ENCODE data around the gene SPATA45.
A peak's percentile ranks its signal among the peaks of the same experiment; 100 is the strongest.

Gene SPATA45

DNA sequence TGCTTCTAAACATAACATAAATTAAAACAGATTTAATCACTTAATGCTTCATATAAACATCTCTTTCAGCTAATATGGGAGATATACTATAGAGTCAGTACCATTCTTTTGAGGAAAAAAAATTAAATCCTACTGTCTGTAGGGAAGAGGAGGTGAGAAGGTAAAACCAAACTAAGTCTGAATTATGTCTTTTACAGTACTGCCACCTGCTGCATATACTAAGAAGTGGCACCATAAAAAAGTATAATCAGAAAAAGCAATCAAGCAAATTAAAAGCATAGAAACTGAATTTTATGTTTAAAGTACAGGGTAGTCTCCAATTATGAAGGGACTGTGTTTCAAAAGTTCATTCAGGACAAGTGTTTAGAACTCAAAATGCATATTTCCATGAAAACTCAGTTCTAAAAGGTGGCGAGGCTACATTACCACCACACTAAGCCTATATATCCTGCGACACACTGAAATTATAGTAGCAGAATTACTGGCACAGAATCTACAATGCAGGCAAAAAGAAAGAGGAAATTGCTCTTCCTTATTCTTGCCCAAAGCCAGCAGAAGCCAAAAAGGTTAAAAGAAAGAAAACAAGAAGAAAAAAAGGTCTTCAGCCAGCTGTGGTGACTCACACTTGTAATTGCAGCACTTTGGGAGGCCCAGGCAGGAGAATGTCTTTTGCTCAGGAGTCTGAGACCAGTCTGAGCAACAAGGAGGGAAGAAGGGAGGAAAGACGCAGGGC lies 64.9 kb downstream of the SPATA45 start:
- H3K4me3 ChIP-seq (ENCODE audit: low read depth, low read length, poor library complexity, severe bottlenecking) = no peak overlapping the region
- H3K4me2 ChIP-seq (ENCODE audit: low read length) = no peak overlapping the region
- H3K27ac ChIP-seq (ENCODE audit: low read depth, low read length, poor library complexity, severe bottlenecking) = no peak overlapping the region
- H3K9ac ChIP-seq (ENCODE audit: low read length) = no peak overlapping the region
- H3F3A ChIP-seq (ENCODE audit: insufficient read depth, low read length) = no peaks in the 10 kb centered on the region
- H3K9me3 ChIP-seq (ENCODE audit: low read length) = no peaks in the 10 kb centered on the region
- H3K9me2 ChIP-seq (ENCODE audit: low read depth, low read length) = no peaks in the 10 kb centered on the region
- H3K36me3 ChIP-seq (ENCODE audit: insufficient read depth, low read length) = peaks cover 67% of the 10 kb centered on the region
- TF ChIP-seq, protein P1, sequence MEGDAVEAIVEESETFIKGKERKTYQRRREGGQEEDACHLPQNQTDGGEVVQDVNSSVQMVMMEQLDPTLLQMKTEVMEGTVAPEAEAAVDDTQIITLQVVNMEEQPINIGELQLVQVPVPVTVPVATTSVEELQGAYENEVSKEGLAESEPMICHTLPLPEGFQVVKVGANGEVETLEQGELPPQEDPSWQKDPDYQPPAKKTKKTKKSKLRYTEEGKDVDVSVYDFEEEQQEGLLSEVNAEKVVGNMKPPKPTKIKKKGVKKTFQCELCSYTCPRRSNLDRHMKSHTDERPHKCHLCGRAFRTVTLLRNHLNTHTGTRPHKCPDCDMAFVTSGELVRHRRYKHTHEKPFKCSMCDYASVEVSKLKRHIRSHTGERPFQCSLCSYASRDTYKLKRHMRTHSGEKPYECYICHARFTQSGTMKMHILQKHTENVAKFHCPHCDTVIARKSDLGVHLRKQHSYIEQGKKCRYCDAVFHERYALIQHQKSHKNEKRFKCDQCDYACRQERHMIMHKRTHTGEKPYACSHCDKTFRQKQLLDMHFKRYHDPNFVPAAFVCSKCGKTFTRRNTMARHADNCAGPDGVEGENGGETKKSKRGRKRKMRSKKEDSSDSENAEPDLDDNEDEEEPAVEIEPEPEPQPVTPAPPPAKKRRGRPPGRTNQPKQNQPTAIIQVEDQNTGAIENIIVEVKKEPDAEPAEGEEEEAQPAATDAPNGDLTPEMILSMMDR (IDR thresholded peaks at IDR 0.05; ENCODE audit: low read length) = peak; percentile 73
- no peak for TF ChIP-seq EZH2 (IDR thresholded peaks at IDR 0.05; ENCODE audit: borderline replicate concordance, low read length)
- H2AFZ ChIP-seq (ENCODE audit: low read length) = no peak overlapping the region
- no peaks in the 10 kb centered on the region for H4K20me1 ChIP-seq (ENCODE audit: insufficient read depth, low read length)
- no peaks in the 10 kb centered on the region for H3K79me2 ChIP-seq (ENCODE audit: insufficient read depth, low read length)
- no peaks in the 10 kb centered on the region for H3K27me3 ChIP-seq (ENCODE audit: insufficient read depth, low read length)
- no peaks in the 10 kb centered on the region for H3K4me1 ChIP-seq (ENCODE audit: insufficient read depth, low read length, severe bottlenecking)

DNA sequence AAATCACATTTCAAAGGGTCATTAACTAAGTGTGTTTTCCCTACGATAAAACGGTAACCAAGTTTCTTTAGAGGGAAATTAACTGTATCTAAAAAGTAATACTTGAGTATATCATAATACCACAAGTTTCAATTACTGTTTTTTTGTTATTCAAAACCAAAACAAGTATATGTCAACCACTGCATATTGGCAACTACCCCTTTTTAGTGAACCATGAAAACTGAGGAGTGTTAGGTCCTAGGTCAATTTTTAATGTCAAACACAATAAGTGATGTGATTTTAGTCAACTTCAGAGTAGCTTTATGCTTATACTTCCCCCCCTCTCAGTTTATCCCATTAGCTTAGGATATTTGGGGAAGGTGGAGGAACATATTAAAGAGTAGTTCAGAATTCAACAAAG lies 66.2 kb downstream of the SPATA45 start:
- no peak for TF ChIP-seq EZH2 (IDR thresholded peaks at IDR 0.05; ENCODE audit: borderline replicate concordance, low read length)
- TF ChIP-seq, protein P1 (IDR thresholded peaks at IDR 0.05; ENCODE audit: low read length) = no peak
- no peaks in the 10 kb centered on the region for H3F3A ChIP-seq (ENCODE audit: insufficient read depth, low read length)
- H2AFZ ChIP-seq (ENCODE audit: low read length) = no peak overlapping the region
- no peaks in the 10 kb centered on the region for H3K4me1 ChIP-seq (ENCODE audit: insufficient read depth, low read length, severe bottlenecking)
- no peaks in the 10 kb centered on the region for H4K20me1 ChIP-seq (ENCODE audit: insufficient read depth, low read length)
- H3K27me3 ChIP-seq (ENCODE audit: insufficient read depth, low read length) = no peaks in the 10 kb centered on the region
- peaks cover 55% of the 10 kb centered on the region for H3K36me3 ChIP-seq (ENCODE audit: insufficient read depth, low read length)
- no peaks in the 10 kb centered on the region for H3K9me2 ChIP-seq (ENCODE audit: low read depth, low read length)
- no peak overlapping the region for H3K4me2 ChIP-seq (ENCODE audit: low read length)
- no peak overlapping the region for H3K27ac ChIP-seq (ENCODE audit: low read depth, low read length, poor library complexity, severe bottlenecking)
- no peak overlapping the region for H3K4me3 ChIP-seq (ENCODE audit: low read depth, low read length, poor library complexity, severe bottlenecking)
- no peaks in the 10 kb centered on the region for H3K79me2 ChIP-seq (ENCODE audit: insufficient read depth, low read length)
- H3K9me3 ChIP-seq (ENCODE audit: low read length) = no peaks in the 10 kb centered on the region
- no peak overlapping the region for H3K9ac ChIP-seq (ENCODE audit: low read length)

DNA sequence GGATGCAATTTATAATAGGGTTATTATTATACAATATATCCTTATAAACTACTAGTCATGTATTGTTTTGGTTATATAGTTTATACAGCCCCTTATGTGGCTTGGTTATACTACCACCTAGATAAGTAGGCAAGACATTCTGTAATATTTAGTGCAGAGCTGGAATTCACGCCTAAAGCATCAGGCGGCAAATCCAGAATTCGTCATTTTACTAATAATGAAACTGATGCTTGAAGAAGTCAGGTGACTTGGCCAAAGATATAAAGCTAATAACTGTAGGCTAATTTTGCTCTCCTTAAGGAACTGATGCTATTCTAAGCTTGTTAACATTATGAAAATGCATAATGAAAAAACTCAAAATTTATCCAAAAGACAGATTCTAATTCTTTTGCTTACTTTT lies 66.7 kb downstream of the SPATA45 start:
- Histone ChIP-seq H3K4me3 (ENCODE audit: low read depth, low read length, poor library complexity, severe bottlenecking) (no peak overlapping the region), H3K36me3 (ENCODE audit: insufficient read depth, low read length) (peaks cover 53% of the 10 kb centered on the region)
- no peak for TF ChIP-seq EZH2 (IDR thresholded peaks at IDR 0.05; ENCODE audit: borderline replicate concordance, low read length)
- TF ChIP-seq, protein P1 (IDR thresholded peaks at IDR 0.05; ENCODE audit: low read length) = no peak

More for the DNA sequence above, 66.7 kb downstream of the SPATA45 start:
- no peak overlapping the region for H3K9ac ChIP-seq (ENCODE audit: low read length)
- H2AFZ ChIP-seq (ENCODE audit: low read length) = no peak overlapping the region
- H3K27me3 ChIP-seq (ENCODE audit: insufficient read depth, low read length) = no peaks in the 10 kb centered on the region
- H3K9me3 ChIP-seq (ENCODE audit: low read length) = no peaks in the 10 kb centered on the region
- H3K4me1 ChIP-seq (ENCODE audit: insufficient read depth, low read length, severe bottlenecking) = no peaks in the 10 kb centered on the region
- H3F3A ChIP-seq (ENCODE audit: insufficient read depth, low read length) = no peaks in the 10 kb centered on the region
- H3K4me2 ChIP-seq (ENCODE audit: low read length) = no peak overlapping the region
- no peak overlapping the region for H3K27ac ChIP-seq (ENCODE audit: low read depth, low read length, poor library complexity, severe bottlenecking)
- H4K20me1 ChIP-seq (ENCODE audit: insufficient read depth, low read length) = no peaks in the 10 kb centered on the region
- no peaks in the 10 kb centered on the region for H3K9me2 ChIP-seq (ENCODE audit: low read depth, low read length)
- no peaks in the 10 kb centered on the region for H3K79me2 ChIP-seq (ENCODE audit: insufficient read depth, low read length)
